BLaER1 treated with 17β-estradiol and CSF1 and Interleukin-3, amounts not matched to agents 10 nM and 100 nM (cell line): ENCODE results near the gene PRKRIP1.
"Not testable (repeated sequence)": the region's sequence is repeated elsewhere in the genome, so short reads cannot be mapped to it uniquely, and the experiment has no call there.

Source experiments
- H3K27ac ChIP-seq, 11 experiments: shearing (Covaris generic); formaldehyde crosslinking; 2 replicates each; pipeline ENCODE4 v1.8.1; 2022
- H3K27me3 ChIP-seq, 11 experiments: shearing (Covaris generic); formaldehyde crosslinking; 2 replicates each; pipeline ENCODE4 v1.8.1; 2022
- H3K36me3 ChIP-seq, 11 experiments: shearing (Covaris generic); formaldehyde crosslinking; 2 replicates each; pipeline ENCODE4 v1.8.1; 2022
- H3K4me1 ChIP-seq, 10 experiments: shearing (Covaris generic); formaldehyde crosslinking; 2 replicates each; pipeline ENCODE4 v1.8.1; 2022
- H3K4me2 ChIP-seq, 11 experiments: shearing (Covaris generic); formaldehyde crosslinking; 2 replicates each; pipeline ENCODE4 v1.8.1; 2022
- H3K4me3 ChIP-seq, 10 experiments: shearing (Covaris generic); formaldehyde crosslinking; 2 replicates each; pipeline ENCODE4 v1.8.1; 2022
- H3K9ac ChIP-seq, 11 experiments: shearing (Covaris generic); formaldehyde crosslinking; 2 replicates each; pipeline ENCODE4 v1.8.1; 2022
- H3K9me3 ChIP-seq, 11 experiments: shearing (Covaris generic); formaldehyde crosslinking; replicated peaks in 1 of 11; 2 replicates each; pipeline ENCODE4 v1.8.1; 2022
- H4K20me1 ChIP-seq, 11 experiments: shearing (Covaris generic); formaldehyde crosslinking; 2 replicates each; pipeline ENCODE4 v1.8.1; 2022
- Cebpa-rat ChIP-seq, 11 experiments: shearing (Covaris generic); IDR thresholded peaks; 2 replicates each; pipeline ENCODE4 v1.8.1; 2022

PRKRIP1 gene

GRCh38 chr7:102396710-102397019 lies 502 bp downstream of the PRKRIP1 start:
- H3K36me3 ChIP-seq, result peaks cover 44 to 76% (median 70%) of the 10 kb centered on the region in 11 experiments
- H3K4me2 ChIP-seq, result peak overlapping the region; percentile 78 to 99 (median 94)
- H3K27me3 ChIP-seq, result no peaks in the 10 kb centered on the region
- peak overlapping the region; percentile 83 to 98 (median 90) for H3K4me3 ChIP-seq
- H3K27ac ChIP-seq, result peak overlapping the region; percentile 66 to 88 (median 82)
- peak overlapping the region; percentile 88 to 96 (median 90) for H3K9ac ChIP-seq
- peaks cover 17 to 24% (median 20%) of the 10 kb centered on the region in 10 experiments for H3K4me1 ChIP-seq
- TF ChIP-seq Cebpa-rat (IDR thresholded peaks at IDR 0.05), result no peak
- peaks cover 0 to 45% (median 7%) of the 10 kb centered on the region in 11 experiments; a peak in 9 of 22 replicates for H4K20me1 ChIP-seq
- H3K9me3 ChIP-seq, result no peaks in the 10 kb centered on the region

- Histone ChIP-seq H3K4me2 (no peak overlapping the region), H3K36me3 (peaks cover 51 to 76% (median 71%) of the 10 kb centered on the region in 11 experiments)
- TF ChIP-seq Cebpa-rat (IDR thresholded peaks at IDR 0.05), result peak in 4 of 11 experiments; percentile 10 to 68 (median 48); a peak in 3 of 22 replicates
Observed at GRCh38 chr7:102398543-102398942, 2.4 kb downstream of the PRKRIP1 start.

GRCh38 chr7:102400360-102400759 lies 4.2 kb downstream of the PRKRIP1 start:
- TF ChIP-seq Cebpa-rat (IDR thresholded peaks at IDR 0.05), result no peak
- Histone ChIP-seq H3K4me3 (no peak overlapping the region), H3K9me3 (no peaks in the 10 kb centered on the region), H3K27ac (no peak overlapping the region), H3K27me3 (no peaks in the 10 kb centered on the region), H4K20me1 (peaks cover 0 to 58% (median 26%) of the 10 kb centered on the region in 11 experiments; a peak in 15 of 22 replicates), H3K4me1 (peaks cover 23 to 34% (median 29%) of the 10 kb centered on the region in 10 experiments), H3K36me3 (peaks cover 61 to 78% (median 71%) of the 10 kb centered on the region in 11 experiments), H3K9ac (no peak overlapping the region), H3K4me2 (no peak overlapping the region)

More at GRCh38 chr7:102398543-102398942, 2.4 kb downstream of the PRKRIP1 start:
- Histone ChIP-seq H3K27me3 (no peaks in the 10 kb centered on the region), H3K27ac (no peak overlapping the region), H3K9me3 (no peaks in the 10 kb centered on the region), H3K9ac (peak overlapping the region in 1 of 11 experiments; percentile 2; a peak in 1 of 22 replicates), H4K20me1 (peaks cover 0 to 52% (median 9%) of the 10 kb centered on the region in 11 experiments; a peak in 11 of 22 replicates), H3K4me3 (no peak overlapping the region), H3K4me1 (peaks cover 20 to 28% (median 23%) of the 10 kb centered on the region in 10 experiments)

GRCh38 chr7:102403563-102403962 lies 7.4 kb downstream of the PRKRIP1 start:
- H3K9ac ChIP-seq, result peak overlapping the region in 7 of 11 experiments; percentile 21 to 63 (median 41); a peak in 7 of 22 replicates
- H3K9me3 ChIP-seq, result no peaks in the 10 kb centered on the region
- H4K20me1 ChIP-seq, result peaks cover 0 to 67% (median 50%) of the 10 kb centered on the region in 11 experiments; a peak in 19 of 22 replicates
- no peak for TF ChIP-seq Cebpa-rat (IDR thresholded peaks at IDR 0.05)
- H3K27me3 ChIP-seq, result no peaks in the 10 kb centered on the region
- H3K4me2 ChIP-seq, result peak overlapping the region in 6 of 11 experiments; percentile 29 to 66 (median 62); a peak in 9 of 22 replicates
- peak overlapping the region in 8 of 11 experiments; percentile 29 to 77 (median 56); a peak in 11 of 22 replicates for H3K27ac ChIP-seq
- peaks cover 85 to 97% (median 94%) of the 10 kb centered on the region in 11 experiments for H3K36me3 ChIP-seq
- no peak overlapping the region for H3K4me3 ChIP-seq
- H3K4me1 ChIP-seq, result peaks cover 24 to 36% (median 33%) of the 10 kb centered on the region in 10 experiments

- peak overlapping the region in 9 of 11 experiments; percentile 9 to 63 (median 26); a peak in 10 of 22 replicates for H3K9ac ChIP-seq
- H3K27me3 ChIP-seq, result no peaks in the 10 kb centered on the region
- H3K4me2 ChIP-seq, result peak overlapping the region; percentile 16 to 66 (median 48); a peak in 19 of 22 replicates
- H3K4me3 ChIP-seq, result no peak overlapping the region
- peaks cover 31 to 43% (median 39%) of the 10 kb centered on the region in 10 experiments for H3K4me1 ChIP-seq
- peaks cover 0 to 5% (median 2%) of the 10 kb centered on the region in 11 experiments; a peak in 17 of 22 replicates for H3K9me3 ChIP-seq
- peaks cover 0 to 72% (median 50%) of the 10 kb centered on the region in 11 experiments; a peak in 19 of 22 replicates for H4K20me1 ChIP-seq
- peaks cover 82 to 96% (median 91%) of the 10 kb centered on the region in 11 experiments for H3K36me3 ChIP-seq
- peak overlapping the region in 8 of 11 experiments; percentile 29 to 77 (median 56); a peak in 13 of 22 replicates for H3K27ac ChIP-seq
- TF ChIP-seq Cebpa-rat (IDR thresholded peaks at IDR 0.05), result peak in 3 of 11 experiments; percentile 55 to 88 (median 60); a peak in 4 of 22 replicates
Observed at GRCh38 chr7:102404005-102404861, 8.1 kb downstream of the PRKRIP1 start.

- H3K4me1 ChIP-seq, result peaks cover 34 to 46% (median 42%) of the 10 kb centered on the region in 10 experiments
- not testable (repeated sequence) for H3K4me2 ChIP-seq, H3K27me3 ChIP-seq, H3K27ac ChIP-seq, H3K9ac ChIP-seq, H3K4me3 ChIP-seq
- peaks cover under 1 to 11% (median 8%) of the 10 kb centered on the region in 11 experiments; a peak in 20 of 22 replicates for H3K9me3 ChIP-seq
- H4K20me1 ChIP-seq, result peaks cover 0 to 72% (median 50%) of the 10 kb centered on the region in 11 experiments; a peak in 19 of 22 replicates
- peaks cover 82 to 96% (median 91%) of the 10 kb centered on the region in 11 experiments for H3K36me3 ChIP-seq
Observed at GRCh38 chr7:102404862-102405188, 8.7 kb downstream of the PRKRIP1 start.

- peak overlapping the region in 8 of 11 experiments; percentile 25 to 67 (median 52); a peak in 16 of 22 replicates for H3K27ac ChIP-seq
- TF ChIP-seq Cebpa-rat (IDR thresholded peaks at IDR 0.05), result no peak
- H3K9me3 ChIP-seq, result peaks cover 4 to 18% (median 15%) of the 10 kb centered on the region in 11 experiments; a peak in 20 of 22 replicates
- peaks cover 0 to 96% (median 51%) of the 10 kb centered on the region in 11 experiments; a peak in 19 of 22 replicates for H4K20me1 ChIP-seq
- H3K4me1 ChIP-seq, result peaks cover 44 to 60% (median 54%) of the 10 kb centered on the region in 10 experiments
- peaks cover 77 to 96% (median 90%) of the 10 kb centered on the region in 11 experiments for H3K36me3 ChIP-seq
- H3K27me3 ChIP-seq, result no peaks in the 10 kb centered on the region
- peak overlapping the region; percentile 59 to 83 (median 72) for H3K4me2 ChIP-seq
- no peak overlapping the region for H3K4me3 ChIP-seq
- H3K9ac ChIP-seq, result peak overlapping the region in 9 of 11 experiments; percentile 7 to 61 (median 26); a peak in 16 of 22 replicates
Observed at GRCh38 chr7:102407910-102408309, 11.7 kb downstream of the PRKRIP1 start.

- H3K4me3 ChIP-seq, H3K27me3 ChIP-seq: not testable (repeated sequence)
- H3K4me2 ChIP-seq, result peak overlapping the region; percentile 59 to 83 (median 72)
- peaks cover 42 to 58% (median 54%) of the 10 kb centered on the region in 10 experiments for H3K4me1 ChIP-seq
- H3K27ac ChIP-seq, result peak overlapping the region in 8 of 11 experiments; percentile 25 to 67 (median 52); a peak in 16 of 22 replicates
- H3K9me3 ChIP-seq, result peaks cover 4 to 18% (median 15%) of the 10 kb centered on the region in 11 experiments; a peak in 20 of 22 replicates
- H3K9ac ChIP-seq, result peak overlapping the region in 8 of 11 experiments; percentile 7 to 61 (median 24); a peak in 11 of 22 replicates
- peaks cover 71 to 96% (median 90%) of the 10 kb centered on the region in 11 experiments for H3K36me3 ChIP-seq
- peaks cover 0 to 95% (median 47%) of the 10 kb centered on the region in 11 experiments; a peak in 19 of 22 replicates for H4K20me1 ChIP-seq
Observed at GRCh38 chr7:102408530-102408929, 12.4 kb downstream of the PRKRIP1 start.
